H9 (cell line): ENCODE data around the gene TDRD9. TPM values are rescaled to one million over a fixed set of nuclear protein-coding genes. Genes with fewer than 3 reads are reported as not detected.

Source experiments
- DNase-seq: peaks from one replicate; pipeline ENCODE4 v3.0.0-alpha.2; 2017
- H2AFZ ChIP-seq: one replicate; pipeline ENCODE4 v1.6.1; 2013; ENCODE audit warnings: mild to moderate bottlenecking, low read length, control low read depth, moderate library complexity
- H2AK5ac ChIP-seq: 2 replicates; pipeline ENCODE4 v1.6.1; 2013; ENCODE audit warnings: low read length, control low read depth, mixed read lengths; ENCODE audit not compliant: insufficient read length
- H2BK120ac ChIP-seq: one replicate; pipeline ENCODE4 v1.6.1; 2013; ENCODE audit warnings: low read depth, mild to moderate bottlenecking, low read length, control low read depth, inconsistent platforms; ENCODE audit not compliant: poor library complexity, severe bottlenecking
- H2BK12ac ChIP-seq: 2 replicates; pipeline ENCODE4 v1.6.1; 2013; ENCODE audit warnings: low read length, control low read depth, mixed read lengths, low read depth; ENCODE audit not compliant: insufficient read length
- H2BK15ac ChIP-seq: 2 replicates; pipeline ENCODE4 v1.6.1; 2013; ENCODE audit warnings: low read depth, low read length, control low read depth
- H2BK20ac ChIP-seq: one replicate; pipeline ENCODE4 v1.6.1; 2013; ENCODE audit warnings: low read depth, mild to moderate bottlenecking, low read length, control low read depth, inconsistent platforms; ENCODE audit not compliant: poor library complexity, severe bottlenecking
- H2BK5ac ChIP-seq: 2 replicates; pipeline ENCODE4 v1.6.1; 2013; ENCODE audit warnings: low read length, control low read depth, mixed read lengths; ENCODE audit not compliant: insufficient read length
- H3K14ac ChIP-seq: 2 replicates; pipeline ENCODE4 v1.6.1; 2013; ENCODE audit warnings: low read length, control low read depth; ENCODE audit not compliant: insufficient read depth
- H3K18ac ChIP-seq: 2 replicates; pipeline ENCODE4 v1.6.1; 2013; ENCODE audit warnings: low read depth, mild to moderate bottlenecking, mixed read lengths, low read length, control low read depth; ENCODE audit not compliant: insufficient read length
- H3K23ac ChIP-seq: 2 replicates; pipeline ENCODE4 v1.6.1; 2013; ENCODE audit warnings: low read length, control low read depth, mixed read lengths, low read depth; ENCODE audit not compliant: insufficient read length
- H3K23me2 ChIP-seq: 2 replicates; pipeline ENCODE4 v1.6.1; 2013; ENCODE audit warnings: low read depth, mild to moderate bottlenecking, mixed read lengths, low read length, control low read depth; ENCODE audit not compliant: insufficient read length, poor library complexity, severe bottlenecking
- H3K27ac ChIP-seq: 2 replicates; pipeline ENCODE4 v1.5.1; 2013; ENCODE audit warnings: low read length, control low read depth, mixed read lengths, low read depth; ENCODE audit not compliant: insufficient read length
- H3K27me3 ChIP-seq: 2 replicates; pipeline ENCODE4 v1.6.1; 2013; ENCODE audit warnings: low read length, control low read depth, inconsistent platforms; ENCODE audit not compliant: insufficient read depth
- H3K4ac ChIP-seq: 2 replicates; pipeline ENCODE4 v1.6.1; 2013; ENCODE audit warnings: low read depth, mild to moderate bottlenecking, control low read depth, inconsistent platforms, low read length, moderate library complexity
- H3K4me1 ChIP-seq: 2 replicates; pipeline ENCODE4 v1.6.1; 2013; ENCODE audit warnings: low read length, control low read depth, inconsistent platforms; ENCODE audit not compliant: insufficient read depth
- H3K4me2 ChIP-seq: 2 replicates; pipeline ENCODE4 v1.6.1; 2013; ENCODE audit warnings: low read length, control low read depth, mixed read lengths; ENCODE audit not compliant: insufficient read length, insufficient read depth
- H3K56ac ChIP-seq: 2 replicates; pipeline ENCODE4 v1.6.1; 2013; ENCODE audit warnings: low read depth, mild to moderate bottlenecking, mixed read lengths, low read length, control low read depth; ENCODE audit not compliant: insufficient read length
- H3K79me1 ChIP-seq: 2 replicates; pipeline ENCODE4 v1.6.1; 2013; ENCODE audit warnings: low read depth, mild to moderate bottlenecking, moderate library complexity, low read length, control low read depth, inconsistent platforms; ENCODE audit not compliant: insufficient read depth, poor library complexity, severe bottlenecking
- H3K79me2 ChIP-seq: 2 replicates; pipeline ENCODE4 v1.6.1; 2013; ENCODE audit warnings: low read length, control low read depth, inconsistent platforms; ENCODE audit not compliant: insufficient read depth
- H3K9ac ChIP-seq: 2 replicates; pipeline ENCODE4 v1.6.1; 2013; ENCODE audit warnings: low read length, control low read depth, mixed read lengths; ENCODE audit not compliant: insufficient read length; ENCODE audit errors: extremely low read depth
- H3K9me3 ChIP-seq: one replicate; pipeline ENCODE4 v1.6.1; 2013; ENCODE audit warnings: low read depth, low read length, inconsistent platforms; ENCODE audit not compliant: control insufficient read depth
- H3T11ph ChIP-seq: one replicate; pipeline ENCODE4 v1.6.1; 2013; ENCODE audit warnings: mild to moderate bottlenecking, low read length, control low read depth, inconsistent platforms
- H4K20me1 ChIP-seq: one replicate; pipeline ENCODE4 v1.6.1; 2013; ENCODE audit not compliant: control insufficient read depth, insufficient read length, insufficient read depth
- H4K5ac ChIP-seq: 2 replicates; pipeline ENCODE4 v1.6.1; 2013; ENCODE audit warnings: low read depth, mild to moderate bottlenecking, mixed read lengths, low read length, control low read depth; ENCODE audit not compliant: insufficient read length
- H4K8ac ChIP-seq: replicated peaks from 2 replicates; pipeline ENCODE4 v1.6.1; 2013; ENCODE audit warnings: low read length, control low read depth, mixed read lengths, low read depth; ENCODE audit not compliant: insufficient read length
- H4K91ac ChIP-seq: 2 replicates; pipeline ENCODE4 v1.6.1; 2013; ENCODE audit warnings: low read depth, mild to moderate bottlenecking, moderate library complexity, mixed read lengths, low read length, control low read depth; ENCODE audit not compliant: insufficient read length
- H3K27ac Mint-ChIP-seq, 3 experiments: 2 replicates in 2 of 3; 3 replicates in 1 of 3; pipeline ENCODE4 v1.8.0; 2020 to 2021; ENCODE audit warnings: mixed read lengths in 3 of 3, mild to moderate bottlenecking in 1 of 3, moderate library complexity in 1 of 3
- H3K27me3 Mint-ChIP-seq: 2 replicates; pipeline ENCODE4 v1.8.0; 2021; ENCODE audit warnings: low read depth, mild to moderate bottlenecking, moderate library complexity, mixed read lengths
- H3K36me3 Mint-ChIP-seq, 3 experiments: 2 replicates in 2 of 3; 3 replicates in 1 of 3; pipeline ENCODE4 v1.8.0; 2020 to 2021; ENCODE audit warnings: low read depth in 3 of 3, mixed read lengths in 3 of 3; ENCODE audit not compliant: insufficient read depth in 1 of 3
- H3K4me1 Mint-ChIP-seq, 2 experiments: 2 replicates each; pipeline ENCODE4 v1.8.0; 2020; ENCODE audit warnings: mixed read lengths in 2 of 2
- H3K4me3 Mint-ChIP-seq, 2 experiments: 2 replicates in 1 of 2; 3 replicates in 1 of 2; pipeline ENCODE4 v1.8.0; 2020 to 2021; ENCODE audit warnings: mild to moderate bottlenecking in 2 of 2, mixed read lengths in 2 of 2, moderate library complexity in 1 of 2
- H3K9me3 Mint-ChIP-seq, 2 experiments: 2 replicates in 1 of 2; 3 replicates in 1 of 2; pipeline ENCODE4 v1.8.0; 2020; ENCODE audit warnings: mild to moderate bottlenecking in 2 of 2, mixed read lengths in 2 of 2, moderate library complexity in 1 of 2
- WGBS: extraction: QIAGEN DNeasy Blood & Tissue Kit; methylation state at CpG from one replicate; pipeline ENCODE4 v1.1.7; 2013; ENCODE audit warnings: missing lambda C conversion rate, low lambda C conversion rate, mixed read lengths; ENCODE audit not compliant: insufficient read length; ENCODE audit errors: extremely low coverage; 5-methylcytosine and 5-hydroxymethylcytosine counted together
- total RNA-seq: library from RNA; stranded (reverse); gene quantifications from 2 replicates; pipeline ENCODE4 v1.2.1, GENCODE V29; 2021
- TF ChIP-seq, protein P1 (sequence below): fragments of 200-600 bp; sonication (generic); conservative IDR thresholded peaks from 3 replicates; pipeline ENCODE4 v1.8.0; 2021; ENCODE audit warnings: antibody characterized with exemption, mild to moderate bottlenecking

The TDRD9 gene
- total RNA-seq, 1 experiment from 2014 or later, result not detected

DNA sequence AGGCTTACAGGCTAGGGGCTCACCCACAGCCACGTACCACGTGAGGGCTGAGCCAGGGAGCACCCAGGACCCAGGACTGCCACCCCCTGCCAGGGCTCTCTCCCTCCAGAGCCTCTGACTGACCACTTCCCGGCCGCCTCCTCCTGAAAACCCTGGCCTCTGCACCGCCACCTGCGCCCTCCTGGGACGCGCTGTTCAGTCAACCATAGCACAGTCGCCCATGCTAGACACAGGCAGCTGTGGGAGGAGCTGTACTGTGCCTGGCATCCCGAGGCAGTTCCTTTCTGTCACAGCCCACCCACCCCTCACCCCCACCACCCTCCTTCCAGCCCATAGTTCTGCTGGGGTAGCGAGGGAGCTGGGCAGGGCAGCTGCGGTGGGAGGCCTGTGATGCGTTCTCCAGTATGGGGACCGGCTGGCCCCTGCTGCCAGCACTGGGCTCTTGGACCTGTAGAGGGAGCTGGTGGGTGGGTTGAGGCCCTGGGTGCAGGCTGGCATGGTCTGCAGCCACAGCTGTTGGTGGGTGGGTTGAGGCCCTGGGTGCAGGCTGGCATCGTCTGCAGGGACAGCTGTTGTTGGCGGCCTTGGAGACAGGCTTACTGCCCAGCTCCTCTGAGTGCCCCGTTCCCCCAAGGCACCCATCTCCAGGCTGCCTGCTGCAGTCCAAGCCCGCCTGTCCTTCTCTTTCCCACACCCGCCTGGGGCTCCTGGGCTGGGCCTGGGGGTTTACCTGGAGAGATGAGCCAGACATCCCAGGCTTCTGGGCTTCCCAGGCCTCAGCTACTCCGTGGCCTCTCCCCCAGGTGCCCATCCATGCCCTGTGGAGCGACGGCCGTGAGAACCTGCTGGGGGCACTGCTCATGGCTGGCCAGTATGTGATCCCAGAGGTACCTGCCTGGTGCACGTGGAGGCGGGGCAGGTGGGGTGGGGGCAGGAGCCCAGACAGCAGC, 168.8 kb downstream of the TDRD9 start:
- H4K5ac ChIP-seq, result no peak overlapping the region
- no peak overlapping the region for H3T11ph ChIP-seq
- peak; percentile 59 for DNase-seq
- no peak overlapping the region for H2BK12ac ChIP-seq
- no peak overlapping the region for H3K18ac ChIP-seq
- no peak overlapping the region for H3K9ac ChIP-seq
- H2BK5ac ChIP-seq, result no peak overlapping the region
- no peak overlapping the region for H3K4ac ChIP-seq
- WGBS, result no CpG with 5 or more reads among the region's 25 CpGs
- H2AK5ac ChIP-seq, result no peak overlapping the region
- Mint-ChIP-seq H3K9me3 (no peaks in the 10 kb centered on the region), H3K4me3 (no peak overlapping the region), H3K27ac (no peak overlapping the region), H3K4me1 (peaks cover 6 to 8% of the 10 kb centered on the region in 2 experiments), H3K27me3 (peaks cover 13% of the 10 kb centered on the region), H3K36me3 (no peaks in the 10 kb centered on the region)
- H3K9me3 ChIP-seq, result no peaks in the 10 kb centered on the region
- TF ChIP-seq, protein P1, sequence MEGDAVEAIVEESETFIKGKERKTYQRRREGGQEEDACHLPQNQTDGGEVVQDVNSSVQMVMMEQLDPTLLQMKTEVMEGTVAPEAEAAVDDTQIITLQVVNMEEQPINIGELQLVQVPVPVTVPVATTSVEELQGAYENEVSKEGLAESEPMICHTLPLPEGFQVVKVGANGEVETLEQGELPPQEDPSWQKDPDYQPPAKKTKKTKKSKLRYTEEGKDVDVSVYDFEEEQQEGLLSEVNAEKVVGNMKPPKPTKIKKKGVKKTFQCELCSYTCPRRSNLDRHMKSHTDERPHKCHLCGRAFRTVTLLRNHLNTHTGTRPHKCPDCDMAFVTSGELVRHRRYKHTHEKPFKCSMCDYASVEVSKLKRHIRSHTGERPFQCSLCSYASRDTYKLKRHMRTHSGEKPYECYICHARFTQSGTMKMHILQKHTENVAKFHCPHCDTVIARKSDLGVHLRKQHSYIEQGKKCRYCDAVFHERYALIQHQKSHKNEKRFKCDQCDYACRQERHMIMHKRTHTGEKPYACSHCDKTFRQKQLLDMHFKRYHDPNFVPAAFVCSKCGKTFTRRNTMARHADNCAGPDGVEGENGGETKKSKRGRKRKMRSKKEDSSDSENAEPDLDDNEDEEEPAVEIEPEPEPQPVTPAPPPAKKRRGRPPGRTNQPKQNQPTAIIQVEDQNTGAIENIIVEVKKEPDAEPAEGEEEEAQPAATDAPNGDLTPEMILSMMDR, result peak; percentile 58
- no peak overlapping the region for H4K8ac ChIP-seq
- no peak overlapping the region for H3K27ac ChIP-seq
- no peaks in the 10 kb centered on the region for H3K4me1 ChIP-seq
- no peaks in the 10 kb centered on the region for H3K79me1 ChIP-seq
- no peak overlapping the region for H4K91ac ChIP-seq
- no peak overlapping the region for H2BK120ac ChIP-seq
- no peak overlapping the region for H3K14ac ChIP-seq
- H3K27me3 ChIP-seq, result no peaks in the 10 kb centered on the region
- no peaks in the 10 kb centered on the region for H3K79me2 ChIP-seq
- H3K56ac ChIP-seq, result no peak overlapping the region
- H3K23ac ChIP-seq, result no peak overlapping the region
- no peak overlapping the region for H2AFZ ChIP-seq
- H2BK15ac ChIP-seq, result no peak overlapping the region
- H4K20me1 ChIP-seq, result no peaks in the 10 kb centered on the region
- no peak overlapping the region for H2BK20ac ChIP-seq
- H3K4me2 ChIP-seq, result no peak overlapping the region
- no peaks in the 10 kb centered on the region for H3K23me2 ChIP-seq
